Lung (tissue), 12 donors: ENCODE results near the gene CHD8. TPM values are rescaled to one million over a fixed set of nuclear protein-coding genes. Genes with fewer than 3 reads are reported as not detected.
A peak's percentile ranks its signal among the peaks of the same experiment; 100 is the strongest.

ENCODE experiments used
- ATAC-seq: fragments of 200-7000 bp; cut with Tn5 transposase; one replicate; pipeline ENCODE4 v1.9.1; 2020; ENCODE audit warnings: moderate number of reproducible peaks; ENCODE audit not compliant: insufficient read depth, low FRiP score
- DNase-seq, 3 donors: peaks; one replicate each; pipeline ENCODE4 v3.0.0-alpha.2; 2013 to 2017
- H3K27ac ChIP-seq, 2 donors: one replicate each; pipeline ENCODE4 v1.5.1; 2013; ENCODE audit warnings: mild to moderate bottlenecking in 2 of 2, moderate library complexity in 2 of 2, control low read depth in 1 of 2, inconsistent platforms in 1 of 2, low read depth in 1 of 2, low read length in 1 of 2
- H3K27me3 ChIP-seq, 3 donors: one replicate each; pipeline ENCODE4 v1.5.1; 2013; ENCODE audit warnings: low read length in 2 of 3; ENCODE audit not compliant: control insufficient read depth in 3 of 3, insufficient read depth in 3 of 3
- H3K36me3 ChIP-seq, 4 donors: one replicate each; pipeline ENCODE4 v1.5.1; 2013; ENCODE audit warnings: low read length in 4 of 4, mild to moderate bottlenecking in 1 of 4, moderate library complexity in 1 of 4; ENCODE audit not compliant: control insufficient read depth in 4 of 4, insufficient read depth in 4 of 4
- H3K4me1 ChIP-seq, 5 donors: one replicate each; pipeline ENCODE4 v1.5.1; 2013; ENCODE audit warnings: low read length in 5 of 5, mild to moderate bottlenecking in 2 of 5, moderate library complexity in 1 of 5; ENCODE audit not compliant: control insufficient read depth in 5 of 5, insufficient read depth in 5 of 5
- H3K4me3 ChIP-seq: one replicate; pipeline ENCODE4 v1.5.1; 2013; ENCODE audit warnings: mild to moderate bottlenecking, control low read depth, moderate library complexity
- H3K9ac ChIP-seq, 2 donors: one replicate each; pipeline ENCODE4 v1.5.1; 2013; ENCODE audit warnings: low read length in 2 of 2, control low read depth in 1 of 2; ENCODE audit not compliant: insufficient read depth in 1 of 2
- H3K9me3 ChIP-seq, 4 donors: one replicate each; pipeline ENCODE4 v1.5.1; 2013; ENCODE audit warnings: low read length in 3 of 4, mild to moderate bottlenecking in 1 of 4, moderate library complexity in 1 of 4; ENCODE audit not compliant: control insufficient read depth in 4 of 4, insufficient read depth in 3 of 4
- whole genome bisulfite sequencing, 2 donors: extraction: QIAGEN DNeasy Blood & Tissue Kit; methylation state at CpG; one replicate each; pipeline ENCODE4 v1.1.7; 2013; 5-methylcytosine and 5-hydroxymethylcytosine counted together
- polyA plus RNA-seq, 2 donors: library from polyadenylated mRNA; stranded (reverse); fragments of 200-250 nt; gene quantifications; one replicate each; pipeline ENCODE4 v1.2.1, GENCODE V29; 2013
- total RNA-seq, 2 donors: library from RNA; depleted of rRNA in 1 of 2; stranded (reverse); fragments of >200 nt in 1 of 2; gene quantifications; one replicate each; pipeline ENCODE4 v1.2.1, GENCODE V29; 2014 to 2021
- TF ChIP-seq, protein P1 (sequence below): IDR thresholded peaks from 2 replicates; pipeline ENCODE4 v1.5.1; 2012; ENCODE audit warnings: mild to moderate bottlenecking; ENCODE audit errors: control extremely low read depth, extremely low read depth
- donor health status: control.
- donor health status: control.
- donor health status: Bipolar disorder and iron deficiency.
- donor health status: healthy.
- donor health status: DM: yes; HTN: yes; CAD: no.

The CHD8 gene
- total and polyA plus RNA-seq, 4 donors = 26.6 to 79.6 (median 50.2) TPM

DNA sequence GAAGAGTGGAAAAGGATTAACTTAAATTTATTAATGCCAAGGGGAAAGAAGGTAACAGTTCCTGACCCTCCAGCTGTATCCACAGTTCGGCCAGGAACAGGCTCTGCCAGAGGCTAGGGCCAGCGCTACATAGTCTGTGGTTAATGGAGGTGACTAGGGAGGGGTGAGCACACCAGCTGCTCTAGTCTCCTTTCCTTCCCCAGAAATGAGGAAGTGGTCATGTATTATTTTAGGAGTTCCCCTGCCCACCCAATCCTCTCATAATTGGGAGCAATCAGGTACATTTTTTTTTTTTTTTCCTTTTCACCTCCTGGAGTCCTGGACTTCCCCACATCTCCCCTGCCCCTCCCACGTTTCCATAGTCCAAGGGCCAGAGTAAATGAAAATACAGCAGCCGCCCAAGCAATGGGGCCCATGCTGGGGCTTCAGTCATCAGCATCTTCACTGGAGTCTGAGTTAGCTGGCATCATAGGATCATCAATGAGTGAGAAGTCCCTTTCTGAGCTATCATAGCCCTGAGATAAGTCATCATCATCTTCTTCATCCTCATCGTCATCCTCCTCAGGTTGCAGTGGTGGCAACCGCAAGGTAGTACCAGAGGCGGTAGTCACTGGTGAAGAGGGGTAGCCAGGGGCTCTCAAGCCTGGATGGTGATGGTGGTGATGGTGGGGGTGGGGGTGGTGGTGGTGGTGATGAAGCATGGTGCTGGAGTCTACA lies 70.6 kb downstream of the CHD8 start:
- WGBS, 2 donors = 55 to 83% methylated on average over 7 of the region's 7 CpGs
- TF ChIP-seq, protein P1, sequence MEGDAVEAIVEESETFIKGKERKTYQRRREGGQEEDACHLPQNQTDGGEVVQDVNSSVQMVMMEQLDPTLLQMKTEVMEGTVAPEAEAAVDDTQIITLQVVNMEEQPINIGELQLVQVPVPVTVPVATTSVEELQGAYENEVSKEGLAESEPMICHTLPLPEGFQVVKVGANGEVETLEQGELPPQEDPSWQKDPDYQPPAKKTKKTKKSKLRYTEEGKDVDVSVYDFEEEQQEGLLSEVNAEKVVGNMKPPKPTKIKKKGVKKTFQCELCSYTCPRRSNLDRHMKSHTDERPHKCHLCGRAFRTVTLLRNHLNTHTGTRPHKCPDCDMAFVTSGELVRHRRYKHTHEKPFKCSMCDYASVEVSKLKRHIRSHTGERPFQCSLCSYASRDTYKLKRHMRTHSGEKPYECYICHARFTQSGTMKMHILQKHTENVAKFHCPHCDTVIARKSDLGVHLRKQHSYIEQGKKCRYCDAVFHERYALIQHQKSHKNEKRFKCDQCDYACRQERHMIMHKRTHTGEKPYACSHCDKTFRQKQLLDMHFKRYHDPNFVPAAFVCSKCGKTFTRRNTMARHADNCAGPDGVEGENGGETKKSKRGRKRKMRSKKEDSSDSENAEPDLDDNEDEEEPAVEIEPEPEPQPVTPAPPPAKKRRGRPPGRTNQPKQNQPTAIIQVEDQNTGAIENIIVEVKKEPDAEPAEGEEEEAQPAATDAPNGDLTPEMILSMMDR = no peak
- no peak overlapping the region for H3K4me3 ChIP-seq
- peaks cover 15 to 23% (median 17%) of the 10 kb centered on the region in 4 donors for H3K36me3 ChIP-seq
- H3K9me3 ChIP-seq = no peaks in the 10 kb centered on the region
- DNase-seq = no peak
- H3K4me1 ChIP-seq = peaks cover 0 to 16% (median 0%) of the 10 kb centered on the region in 5 donors
- peak overlapping the region in 1 of 2 donors; percentile 45 for H3K27ac ChIP-seq
- H3K27me3 ChIP-seq = no peaks in the 10 kb centered on the region
- ATAC-seq = no peak
- no peak overlapping the region for H3K9ac ChIP-seq

DNA sequence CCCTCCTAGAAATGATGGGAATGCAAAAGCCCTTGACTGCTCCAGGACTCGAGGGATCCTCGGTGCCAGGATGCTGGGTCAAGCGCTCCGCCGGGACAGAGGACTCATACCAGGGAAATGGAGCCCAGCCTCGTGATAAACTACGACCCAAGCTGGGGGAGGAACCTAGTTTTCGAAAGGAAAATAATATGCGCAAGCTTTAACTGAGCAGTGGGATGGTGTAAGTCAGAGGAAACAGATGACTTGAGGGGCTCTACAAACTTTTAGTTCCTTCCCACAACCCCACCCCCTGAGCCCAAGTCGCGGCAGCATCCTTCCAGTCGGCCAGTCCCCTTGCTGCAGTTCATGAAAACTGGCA lies 71.5 kb downstream of the CHD8 start:
- ATAC-seq = no peak
- no peaks in the 10 kb centered on the region for H3K9me3 ChIP-seq
- 1% methylated on average over 12 of the region's 12 CpGs for WGBS, 2 donors
- TF ChIP-seq, protein P1 = no peak
- DNase-seq = no peak
- peaks cover 14 to 21% (median 15%) of the 10 kb centered on the region in 4 donors for H3K36me3 ChIP-seq
- no peaks in the 10 kb centered on the region for H3K27me3 ChIP-seq
- H3K9ac ChIP-seq = peak overlapping the region; percentile 98
- peak overlapping the region; percentile 88 to 94 for H3K27ac ChIP-seq
- H3K4me1 ChIP-seq = peaks cover 0 to 16% (median 0%) of the 10 kb centered on the region in 5 donors
- peak overlapping the region; percentile 87 for H3K4me3 ChIP-seq

DNA sequence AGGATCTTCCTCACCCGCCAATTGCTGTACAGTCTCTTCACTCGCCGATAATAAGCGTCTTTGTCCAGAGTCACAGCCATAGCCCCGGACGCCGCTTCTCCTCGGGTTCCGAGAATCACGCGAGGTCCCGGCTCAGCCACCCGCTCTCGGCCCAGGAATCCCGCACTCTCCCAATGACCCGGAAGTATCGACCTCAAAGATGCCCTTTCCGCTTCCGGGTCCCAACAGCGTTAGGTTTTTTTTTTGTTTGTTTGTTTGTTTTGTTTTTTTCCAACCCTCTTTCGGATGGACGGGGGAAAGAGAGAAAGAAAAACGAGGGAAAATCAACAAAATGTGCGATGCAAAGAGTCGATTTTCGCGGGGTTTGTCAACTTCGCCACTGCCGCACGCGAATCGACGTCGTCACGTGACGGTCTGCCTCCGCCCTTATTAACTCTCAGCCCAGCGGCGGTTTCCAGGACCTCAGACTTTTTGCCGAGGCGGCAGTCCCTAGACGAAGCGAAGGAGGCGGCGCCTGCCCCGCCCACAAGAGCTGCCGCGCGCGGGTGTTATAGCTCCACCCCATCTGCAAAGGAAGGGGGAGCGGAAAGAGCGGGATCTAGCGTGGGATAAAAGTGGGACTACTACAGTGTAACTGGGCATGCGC lies 72.0 kb downstream of the CHD8 start, which contains the start of gene SUPT16H:
TSS of gene SUPT16H (minus strand) at position 172 of the 646 bp plus-strand sequence. CDS start at position 80, 92 bp downstream.
- Histone ChIP-seq H3K9me3 (no peaks in the 10 kb centered on the region), H3K27ac (peak within 1 kb of the TSS; percentile 88 to 94), H3K4me3 (peak within 1 kb of the TSS; percentile 87), H3K27me3 (no peaks in the 10 kb centered on the region), H3K36me3 (peaks cover 10 to 19% (median 17%) of the 10 kb centered on the region in 4 donors), H3K4me1 (peaks cover 0 to 16% (median 0%) of the 10 kb centered on the region in 5 donors), H3K9ac (peak within 1 kb of the TSS; percentile 98)
- WGBS, 2 donors = 0% methylated on average over 54 of the region's 54 CpGs
- DNase-seq = peak; percentile 98 to 99 (median 98)
- TF ChIP-seq, protein P1 = no peak
- peak; percentile 98 for ATAC-seq
